ENCODE results near the gene DNAJC15. TPM values are rescaled to one million over a fixed set of nuclear protein-coding genes. Genes with fewer than 3 reads are reported as not detected.

DNAJC15 gene
- total and polyA plus RNA-seq, 2 donors (not counting 3 experiments of a cell fraction or from before 2014, with no cell fraction given), result 21.8 to 40.8 TPM

DNA sequence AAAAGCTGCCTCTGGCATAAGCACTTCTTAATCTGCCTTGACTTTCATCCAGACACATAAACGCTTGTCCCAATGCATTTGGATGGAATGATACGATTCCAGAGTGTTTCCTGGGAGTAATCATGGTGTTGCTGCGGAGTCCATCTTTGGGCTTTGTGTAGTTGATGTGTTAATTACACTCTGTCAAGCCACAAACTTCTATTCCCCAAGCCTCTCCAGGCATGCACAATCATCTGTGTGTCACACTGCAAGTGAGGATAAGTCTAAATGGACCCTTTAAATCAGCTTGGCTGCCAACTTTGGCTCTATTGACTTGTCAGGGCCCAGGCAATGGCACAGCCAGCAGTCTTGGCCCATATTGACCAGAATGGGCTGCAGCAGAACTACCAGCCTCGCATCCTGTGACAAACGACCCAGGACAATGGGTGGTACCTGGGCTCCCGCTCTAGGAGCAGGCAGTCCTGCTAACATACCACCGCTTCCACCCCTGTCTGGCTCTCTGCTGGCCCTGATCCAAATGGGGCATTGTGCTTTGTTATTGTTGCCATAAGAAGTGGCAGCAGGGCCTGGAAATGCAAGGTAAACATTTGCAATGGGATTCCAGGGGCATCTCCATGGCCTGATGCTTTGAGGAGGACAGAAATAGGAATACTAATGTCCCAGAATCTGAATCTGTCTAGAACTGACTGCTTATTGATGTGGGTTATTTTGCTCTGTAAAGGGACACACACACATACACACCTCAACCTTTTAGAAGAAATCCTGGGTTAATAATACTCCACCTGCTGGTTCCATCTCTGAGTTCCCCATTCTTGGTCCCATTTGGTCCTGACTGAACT lies 127.2 kb downstream of the DNAJC15 start:
- no peak overlapping the region for H3K9ac ChIP-seq (replicated peaks; ENCODE audit: extremely low read depth, insufficient read depth, low read length)
- ChIA-PET POLR2A (no interaction called here), CTCF (no interaction called here)
- no peaks in the 10 kb centered on the region for H3K27me3 ChIP-seq (ENCODE audit: control insufficient read depth in 2 of 2, insufficient read depth in 2 of 2, low read length in 2 of 2)
- no peaks in the 10 kb centered on the region for H3K9me1 ChIP-seq (replicated peaks; ENCODE audit: control insufficient read depth, extremely low read depth, insufficient read depth, low read length)
- BruUV-seq (replicated peaks), result no TSS peak
- H3K4me1 ChIP-seq (ENCODE audit: control insufficient read depth, extremely low read depth, insufficient read depth, low read length), result no peaks in the 10 kb centered on the region
- H4K20me1 ChIP-seq (replicated peaks; ENCODE audit: control insufficient read depth, extremely low read depth, insufficient read depth, low read length), result no peaks in the 10 kb centered on the region
- no peak overlapping the region for H2AFZ ChIP-seq (ENCODE audit: low read depth, low read length)
- no peak overlapping the region for H3K27ac ChIP-seq (ENCODE audit: insufficient read depth, low read depth, low read length)
- FAIRE-seq, result no peak
- no peak overlapping the region for H3K4me3 ChIP-seq (replicated peaks in 1 of 3; ENCODE audit: insufficient read depth in 1 of 3, low read depth in 1 of 3, low read length in 3 of 3)
- H3K9me3 ChIP-seq (replicated peaks; ENCODE audit: control insufficient read depth, insufficient read depth, low read length), result no peaks in the 10 kb centered on the region
- no peaks in the 10 kb centered on the region for H3K79me2 ChIP-seq (ENCODE audit: control insufficient read depth, insufficient read depth, low read length)
- TF ChIP-seq CTCF (IDR thresholded peaks at IDR 0.05; ENCODE audit: extremely low read depth in 1 of 2, insufficient read depth in 1 of 2, low read depth in 1 of 2, low read length in 2 of 2) (no peak), FOS (IDR thresholded peaks at IDR 0.05; ENCODE audit: borderline replicate concordance, insufficient read depth, low read length) (no peak), POLR2A (IDR thresholded peaks at IDR 0.05; ENCODE audit: low read depth, low read length) (no peak), EZH2 (IDR thresholded peaks at IDR 0.05; ENCODE audit: borderline replicate concordance, low read depth, low read length, severe bottlenecking) (no peak), GATA2 (IDR thresholded peaks at IDR 0.05; ENCODE audit: insufficient read depth, insufficient read length, low read depth, low read length) (no peak), MYC (IDR thresholded peaks at IDR 0.05; ENCODE audit: low read depth, low read length) (no peak), POLR2AphosphoS5 (IDR thresholded peaks at IDR 0.05; ENCODE audit: insufficient read depth, low read depth, low read length) (no peak), JUN (IDR thresholded peaks at IDR 0.05; ENCODE audit: borderline replicate concordance, insufficient read depth, insufficient read length, low read depth) (no peak)
- TF ChIP-seq, protein P1, sequence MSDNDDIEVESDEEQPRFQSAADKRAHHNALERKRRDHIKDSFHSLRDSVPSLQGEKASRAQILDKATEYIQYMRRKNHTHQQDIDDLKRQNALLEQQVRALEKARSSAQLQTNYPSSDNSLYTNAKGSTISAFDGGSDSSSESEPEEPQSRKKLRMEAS (IDR thresholded peaks at IDR 0.05; ENCODE audit: insufficient read depth, insufficient read length), result no peak
- intact Hi-C loops (cut with micrococcal nuclease), result no loop called here
- H3K4me2 ChIP-seq (ENCODE audit: insufficient read depth, low read length), result no peak overlapping the region
- dilution Hi-C loops (cut with MboI; ENCODE audit: extremely low pct_ligation_motif_present, low sequenced_read_pairs), result no loop called here
- H3K36me3 ChIP-seq (ENCODE audit: control insufficient read depth in 2 of 2, extremely low read depth in 1 of 2, insufficient read depth in 2 of 2, low read length in 2 of 2), result no peaks in the 10 kb centered on the region
- no peak for DNase-seq (ENCODE audit: low read depth, low spot score)
